HepG2 (cell line): Measurements from ENCODE around the gene TUBB. TPM values are rescaled to one million over a fixed set of nuclear protein-coding genes. Genes with fewer than 3 reads are reported as not detected.

Source experiments
- KDM6A ChIP-seq: IDR thresholded peaks from 2 replicates; pipeline ENCODE4 v1.6.1; 2016; ENCODE audit warnings: low read depth
- NFYB ChIP-seq: sonication (generic); formaldehyde crosslinking; IDR thresholded peaks from 2 replicates; pipeline ENCODE4 v1.4.0; 2020; ENCODE audit warnings: missing genetic modification reagents
- NR3C1 ChIP-seq: sonication (generic); formaldehyde crosslinking; IDR thresholded peaks from 2 replicates; pipeline ENCODE4 v1.4.0; 2020; ENCODE audit warnings: missing genetic modification reagents
- RAD51 ChIP-seq: fragments of 450-650 bp; IDR thresholded peaks from 2 replicates; pipeline ENCODE4 v1.6.1; 2016; ENCODE audit warnings: borderline replicate concordance
- SYNCRIP ChIP-seq: fragments of 200-400 bp; formaldehyde crosslinking; IDR thresholded peaks from 2 replicates; pipeline ENCODE4 v1.6.1; 2018; ENCODE audit warnings: mild to moderate bottlenecking, low read depth, low read length; ENCODE audit not compliant: insufficient read depth
- ZFP37 ChIP-seq: sonication (generic); formaldehyde crosslinking; IDR thresholded peaks from 2 replicates; pipeline ENCODE4 v1.4.0; 2020; ENCODE audit warnings: missing genetic modification reagents, borderline replicate concordance
- ZNF326 ChIP-seq: sonication (generic); formaldehyde crosslinking; IDR thresholded peaks from 2 replicates; pipeline ENCODE4 v1.4.0; 2020; ENCODE audit warnings: missing genetic modification reagents, borderline replicate concordance
- ZNF331 ChIP-seq: sonication (generic); formaldehyde crosslinking; IDR thresholded peaks from 2 replicates; pipeline ENCODE4 v1.4.0; 2020; ENCODE audit warnings: missing genetic modification reagents
- ZNF430 ChIP-seq: sonication (generic); formaldehyde crosslinking; IDR thresholded peaks from 2 replicates; pipeline ENCODE4 v1.9.0; 2021; ENCODE audit warnings: mild to moderate bottlenecking, missing genetic modification reagents
- ZNF552 ChIP-seq: sonication (generic); formaldehyde crosslinking; IDR thresholded peaks from 2 replicates; pipeline ENCODE4 v1.9.0; 2022; ENCODE audit warnings: missing genetic modification reagents, mild to moderate bottlenecking, borderline replicate concordance
- ZNF557 ChIP-seq: sonication (generic); formaldehyde crosslinking; IDR thresholded peaks from 2 replicates; pipeline ENCODE4 v1.4.0; 2020; ENCODE audit warnings: missing genetic modification reagents
- ZNF674 ChIP-seq: sonication (generic); formaldehyde crosslinking; IDR thresholded peaks from 2 replicates; pipeline ENCODE4 v1.5.0; 2020; ENCODE audit warnings: low read depth, mild to moderate bottlenecking, missing genetic modification reagents
- ZNF766 ChIP-seq: sonication (generic); formaldehyde crosslinking; IDR thresholded peaks from 2 replicates; pipeline ENCODE4 v1.5.0; 2020; ENCODE audit warnings: missing genetic modification reagents, borderline replicate concordance
- polyA plus RNA-seq, 8 experiments: library from polyadenylated mRNA; depleted of rRNA in 3 of 8; stranded (reverse) in 7 of 8; unstranded in 1 of 8; fragments of >200 nt; fragmentation: Illumina TruSeq in 4 of 8; extraction: Trizol in 4 of 8; gene quantifications; 2 replicates each; pipeline versions ENCODE4 v1.2.1 to v1.2.3, GENCODE V29; 2011 to 2016; ENCODE audit warnings: low read depth in 4 of 8, missing spikeins in 1 of 8, mixed read lengths in 1 of 8; ENCODE audit not compliant: insufficient read depth in 1 of 8
- total RNA-seq, 5 experiments: library from RNA; depleted of rRNA; stranded (reverse); fragments of >200 nt; fragmentation: Illumina TruSeq; extraction: Trizol; gene quantifications; 2 replicates each; pipeline ENCODE4 v1.2.3, GENCODE V29; 2016; ENCODE audit warnings: low read depth in 1 of 5
- TF ChIP-seq, protein P1 (sequence below): sonication (generic); formaldehyde crosslinking; IDR thresholded peaks from 2 replicates; pipeline ENCODE4 v1.5.0; 2020; ENCODE audit warnings: missing genetic modification reagents
- TF ChIP-seq, protein P2 (sequence below): sonication (generic); formaldehyde crosslinking; IDR thresholded peaks from 2 replicates; pipeline ENCODE4 v1.5.0; 2020; ENCODE audit warnings: mild to moderate bottlenecking, missing genetic modification reagents, moderate library complexity
- TF ChIP-seq, protein P3 (sequence below): sonication (generic); formaldehyde crosslinking; conservative IDR thresholded peaks from 2 replicates; pipeline ENCODE4 v1.4.0; 2020; ENCODE audit warnings: missing genetic modification reagents
- TF ChIP-seq, protein P4 (sequence below), 2 experiments: fragments of 450-650 bp in 1 of 2; sonication (generic) in 1 of 2; formaldehyde crosslinking in 1 of 2; IDR thresholded peaks; 2 replicates each; pipeline versions ENCODE4 v1.6.1 to v1.8.0; 2016 to 2022; ENCODE audit warnings: antibody characterized with exemption in 1 of 2, mild to moderate bottlenecking in 1 of 2, missing genetic modification reagents in 1 of 2

Gene TUBB
- total and polyA plus RNA-seq, 2 of the 13 experiments (the other 11 are each of a cell fraction or from before 2014, with no cell fraction given), result 911 to 1,163 TPM

DNA sequence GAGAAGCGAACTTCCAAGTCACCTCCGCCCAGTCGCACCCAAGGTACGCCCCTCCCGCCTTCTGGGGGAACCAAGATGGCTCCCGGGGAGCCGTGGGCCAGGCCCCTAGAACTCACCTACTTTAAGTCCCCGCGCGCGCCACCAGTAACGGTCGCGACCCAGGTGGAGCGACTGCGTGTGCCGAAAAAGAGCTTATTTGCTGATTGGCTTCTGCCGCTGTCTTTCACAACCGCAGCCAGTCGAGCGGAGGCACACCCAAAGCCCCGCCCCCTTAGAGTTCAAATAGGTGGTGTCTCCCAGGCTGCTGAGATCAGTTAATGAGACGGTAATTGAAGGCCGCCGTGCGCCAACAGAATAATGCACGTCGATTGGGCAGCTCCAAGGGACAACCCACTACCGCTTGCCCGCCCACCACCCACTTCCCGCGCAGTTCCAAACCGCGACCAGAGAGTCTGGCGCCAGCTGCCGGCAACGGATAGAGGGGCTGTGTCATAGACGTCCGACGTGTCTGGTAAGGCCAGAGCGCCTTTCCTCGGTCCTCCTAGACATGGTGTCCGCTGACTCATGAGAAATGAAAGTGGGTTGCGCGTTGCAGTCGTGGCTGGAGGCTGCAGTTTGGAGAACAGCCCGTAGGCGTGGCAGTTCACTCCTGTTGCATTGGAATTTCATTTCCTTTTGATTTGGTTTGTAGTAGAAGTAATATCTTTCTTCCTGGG, 2.9 kb upstream of the TUBB start, which contains the start of gene MDC1 (continued):
- TF ChIP-seq ZNF430 (CRISPR knock-in tag), result peak; percentile 95
- TF ChIP-seq, protein P1, sequence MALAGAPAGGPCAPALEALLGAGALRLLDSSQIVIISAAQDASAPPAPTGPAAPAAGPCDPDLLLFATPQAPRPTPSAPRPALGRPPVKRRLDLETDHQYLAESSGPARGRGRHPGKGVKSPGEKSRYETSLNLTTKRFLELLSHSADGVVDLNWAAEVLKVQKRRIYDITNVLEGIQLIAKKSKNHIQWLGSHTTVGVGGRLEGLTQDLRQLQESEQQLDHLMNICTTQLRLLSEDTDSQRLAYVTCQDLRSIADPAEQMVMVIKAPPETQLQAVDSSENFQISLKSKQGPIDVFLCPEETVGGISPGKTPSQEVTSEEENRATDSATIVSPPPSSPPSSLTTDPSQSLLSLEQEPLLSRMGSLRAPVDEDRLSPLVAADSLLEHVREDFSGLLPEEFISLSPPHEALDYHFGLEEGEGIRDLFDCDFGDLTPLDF (CRISPR knock-in tag), result peak; percentile 100
- no peak for TF ChIP-seq ZNF552 (CRISPR knock-in tag)
- TF ChIP-seq NFYB, result peak; percentile 98
- TF ChIP-seq RAD51, result no peak
- TF ChIP-seq, protein P2, sequence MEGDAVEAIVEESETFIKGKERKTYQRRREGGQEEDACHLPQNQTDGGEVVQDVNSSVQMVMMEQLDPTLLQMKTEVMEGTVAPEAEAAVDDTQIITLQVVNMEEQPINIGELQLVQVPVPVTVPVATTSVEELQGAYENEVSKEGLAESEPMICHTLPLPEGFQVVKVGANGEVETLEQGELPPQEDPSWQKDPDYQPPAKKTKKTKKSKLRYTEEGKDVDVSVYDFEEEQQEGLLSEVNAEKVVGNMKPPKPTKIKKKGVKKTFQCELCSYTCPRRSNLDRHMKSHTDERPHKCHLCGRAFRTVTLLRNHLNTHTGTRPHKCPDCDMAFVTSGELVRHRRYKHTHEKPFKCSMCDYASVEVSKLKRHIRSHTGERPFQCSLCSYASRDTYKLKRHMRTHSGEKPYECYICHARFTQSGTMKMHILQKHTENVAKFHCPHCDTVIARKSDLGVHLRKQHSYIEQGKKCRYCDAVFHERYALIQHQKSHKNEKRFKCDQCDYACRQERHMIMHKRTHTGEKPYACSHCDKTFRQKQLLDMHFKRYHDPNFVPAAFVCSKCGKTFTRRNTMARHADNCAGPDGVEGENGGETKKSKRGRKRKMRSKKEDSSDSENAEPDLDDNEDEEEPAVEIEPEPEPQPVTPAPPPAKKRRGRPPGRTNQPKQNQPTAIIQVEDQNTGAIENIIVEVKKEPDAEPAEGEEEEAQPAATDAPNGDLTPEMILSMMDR (CRISPR knock-in tag), result peak; percentile 69
- no peak for TF ChIP-seq ZNF674 (CRISPR knock-in tag)
- peak; percentile 98 for TF ChIP-seq ZNF331 (CRISPR knock-in tag)
- no peak for TF ChIP-seq NR3C1 (CRISPR knock-in tag)
- TF ChIP-seq ZNF557 (CRISPR knock-in tag), result peak; percentile 93
- TF ChIP-seq KDM6A (CRISPR knock-in tag), result no peak
- peak; percentile 88; the same call in 1 of the 2 replicates for TF ChIP-seq ZNF766 (CRISPR knock-in tag)
- no peak for TF ChIP-seq SYNCRIP
- no peak for TF ChIP-seq ZNF326 (CRISPR knock-in tag)
- TF ChIP-seq, protein P3, sequence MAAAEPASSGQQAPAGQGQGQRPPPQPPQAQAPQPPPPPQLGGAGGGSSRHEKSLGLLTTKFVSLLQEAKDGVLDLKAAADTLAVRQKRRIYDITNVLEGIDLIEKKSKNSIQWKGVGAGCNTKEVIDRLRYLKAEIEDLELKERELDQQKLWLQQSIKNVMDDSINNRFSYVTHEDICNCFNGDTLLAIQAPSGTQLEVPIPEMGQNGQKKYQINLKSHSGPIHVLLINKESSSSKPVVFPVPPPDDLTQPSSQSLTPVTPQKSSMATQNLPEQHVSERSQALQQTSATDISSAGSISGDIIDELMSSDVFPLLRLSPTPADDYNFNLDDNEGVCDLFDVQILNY (CRISPR knock-in tag), result peak; percentile 99
- TF ChIP-seq, protein P4, sequence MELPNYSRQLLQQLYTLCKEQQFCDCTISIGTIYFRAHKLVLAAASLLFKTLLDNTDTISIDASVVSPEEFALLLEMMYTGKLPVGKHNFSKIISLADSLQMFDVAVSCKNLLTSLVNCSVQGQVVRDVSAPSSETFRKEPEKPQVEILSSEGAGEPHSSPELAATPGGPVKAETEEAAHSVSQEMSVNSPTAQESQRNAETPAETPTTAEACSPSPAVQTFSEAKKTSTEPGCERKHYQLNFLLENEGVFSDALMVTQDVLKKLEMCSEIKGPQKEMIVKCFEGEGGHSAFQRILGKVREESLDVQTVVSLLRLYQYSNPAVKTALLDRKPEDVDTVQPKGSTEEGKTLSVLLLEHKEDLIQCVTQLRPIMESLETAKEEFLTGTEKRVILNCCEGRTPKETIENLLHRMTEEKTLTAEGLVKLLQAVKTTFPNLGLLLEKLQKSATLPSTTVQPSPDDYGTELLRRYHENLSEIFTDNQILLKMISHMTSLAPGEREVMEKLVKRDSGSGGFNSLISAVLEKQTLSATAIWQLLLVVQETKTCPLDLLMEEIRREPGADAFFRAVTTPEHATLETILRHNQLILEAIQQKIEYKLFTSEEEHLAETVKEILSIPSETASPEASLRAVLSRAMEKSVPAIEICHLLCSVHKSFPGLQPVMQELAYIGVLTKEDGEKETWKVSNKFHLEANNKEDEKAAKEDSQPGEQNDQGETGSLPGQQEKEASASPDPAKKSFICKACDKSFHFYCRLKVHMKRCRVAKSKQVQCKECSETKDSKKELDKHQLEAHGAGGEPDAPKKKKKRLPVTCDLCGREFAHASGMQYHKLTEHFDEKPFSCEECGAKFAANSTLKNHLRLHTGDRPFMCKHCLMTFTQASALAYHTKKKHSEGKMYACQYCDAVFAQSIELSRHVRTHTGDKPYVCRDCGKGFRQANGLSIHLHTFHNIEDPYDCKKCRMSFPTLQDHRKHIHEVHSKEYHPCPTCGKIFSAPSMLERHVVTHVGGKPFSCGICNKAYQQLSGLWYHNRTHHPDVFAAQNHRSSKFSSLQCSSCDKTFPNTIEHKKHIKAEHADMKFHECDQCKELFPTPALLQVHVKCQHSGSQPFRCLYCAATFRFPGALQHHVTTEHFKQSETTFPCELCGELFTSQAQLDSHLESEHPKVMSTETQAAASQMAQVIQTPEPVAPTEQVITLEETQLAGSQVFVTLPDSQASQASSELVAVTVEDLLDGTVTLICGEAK (IDR thresholded peaks at IDR 0.05), result no peak
- TF ChIP-seq, protein P4 (CRISPR knock-in tag; IDR thresholded peaks at IDR 0.05), result peak; percentile 85
- no peak; the same call in 1 of the 2 replicates for TF ChIP-seq ZFP37
